ENCODE data around the gene RPS18. TPM values are rescaled to one million over a fixed set of nuclear protein-coding genes. Genes with fewer than 3 reads are reported as not detected.

RPS18 gene
- total and polyA plus RNA-seq, 9 of the 15 experiments (the other 6 are each of a cell fraction or from before 2014, with no cell fraction given): 5,023 to 17,516 (median 8,131) TPM

DNA sequence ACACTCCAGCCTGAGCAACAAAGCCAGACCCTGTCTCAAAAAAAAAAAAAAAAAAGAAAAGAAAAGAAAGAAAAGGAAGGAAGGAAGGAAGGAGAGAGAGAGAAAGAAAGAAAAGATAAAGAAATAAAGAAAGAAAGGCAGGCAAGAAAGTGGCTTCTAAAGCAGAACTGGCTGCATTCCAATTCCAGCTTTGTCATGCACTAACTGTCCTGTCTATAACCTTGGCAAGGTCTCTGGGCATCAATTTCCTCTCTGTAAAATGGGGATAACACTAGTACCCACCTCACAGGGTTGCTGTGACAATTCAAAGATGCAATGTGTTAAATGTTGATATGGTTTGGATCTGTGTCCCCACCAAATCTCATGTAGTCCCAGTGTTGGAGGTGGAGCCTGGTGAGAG lies 35.5 kb upstream of the RPS18 start:
- no peak overlapping the region for H3K4me2 ChIP-seq (ENCODE audit: insufficient read depth, low read length)
- H3K36me3 ChIP-seq (ENCODE audit: control insufficient read depth, insufficient read depth, low read length): no peaks in the 10 kb centered on the region
- H3K79me2 ChIP-seq (ENCODE audit: control insufficient read depth, insufficient read depth, low read length): no peaks in the 10 kb centered on the region
- CTCF ChIA-PET (ENCODE audit: low intra/inter-chr PET ratio): no interaction called here
- H3K4me1 ChIP-seq (replicated peaks in 1 of 2; ENCODE audit: control insufficient read depth in 2 of 2, insufficient read depth in 2 of 2, low read length in 2 of 2): no peaks in the 10 kb centered on the region
- H2AFZ ChIP-seq (ENCODE audit: low read depth, low read length): no peak overlapping the region
- no peaks in the 10 kb centered on the region for H3K9me1 ChIP-seq (ENCODE audit: control insufficient read depth, insufficient read depth, low read length)
- no peak overlapping the region for H3K4me3 ChIP-seq
- in situ Hi-C loops (cut with MboI): no loop called here
- ATAC-seq (no peak), FAIRE-seq (no peak), DNase-seq (ENCODE audit: extremely low read depth in 1 of 4, low spot score in 3 of 4) (no peak)
- no peak overlapping the region for H3K9ac ChIP-seq (ENCODE audit: insufficient read depth in 1 of 2, low read depth in 2 of 2, low read length in 2 of 2)
- intact Hi-C loops (cut with micrococcal nuclease): no loop called here
- no peak for TF ChIP-seq MEIS2 (IDR thresholded peaks at IDR 0.05; ENCODE audit: partially characterized antibody)
- TF ChIP-seq RREB1 (CRISPR knock-in tag; IDR thresholded peaks at IDR 0.05): no peak
- TF ChIP-seq NFIC (IDR thresholded peaks at IDR 0.05): peak; percentile 66
- no peak for TF ChIP-seq CEBPZ (IDR thresholded peaks at IDR 0.05; ENCODE audit: borderline replicate concordance, low read depth, low read length)
- TF ChIP-seq, protein P1, sequence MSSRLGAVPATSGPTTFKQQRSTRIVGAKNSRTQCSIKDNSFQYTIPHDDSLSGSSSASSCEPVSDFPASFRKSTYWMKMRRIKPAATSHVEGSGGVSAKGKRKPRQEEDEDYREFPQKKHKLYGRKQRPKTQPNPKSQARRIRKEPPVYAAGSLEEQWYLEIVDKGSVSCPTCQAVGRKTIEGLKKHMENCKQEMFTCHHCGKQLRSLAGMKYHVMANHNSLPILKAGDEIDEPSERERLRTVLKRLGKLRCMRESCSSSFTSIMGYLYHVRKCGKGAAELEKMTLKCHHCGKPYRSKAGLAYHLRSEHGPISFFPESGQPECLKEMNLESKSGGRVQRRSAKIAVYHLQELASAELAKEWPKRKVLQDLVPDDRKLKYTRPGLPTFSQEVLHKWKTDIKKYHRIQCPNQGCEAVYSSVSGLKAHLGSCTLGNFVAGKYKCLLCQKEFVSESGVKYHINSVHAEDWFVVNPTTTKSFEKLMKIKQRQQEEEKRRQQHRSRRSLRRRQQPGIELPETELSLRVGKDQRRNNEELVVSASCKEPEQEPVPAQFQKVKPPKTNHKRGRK (tag; IDR thresholded peaks at IDR 0.05): peak; percentile 43; the same call in 1 of the 2 replicates
- peaks cover 58 to 75% of the 10 kb centered on the region in 2 experiments for H3K27me3 ChIP-seq (ENCODE audit: control insufficient read depth in 2 of 2, insufficient read depth in 2 of 2, low read length in 2 of 2)
- no peak overlapping the region for H3K27ac ChIP-seq (ENCODE audit: extremely low read depth, low read depth, low read length)
- no TSS peak for BruUV-seq (replicated peaks)
- POLR2A ChIA-PET: interaction anchor here (1.0 to 7.1 kb wide), 4 partner anchors 12 to 41 kb away, joined by 3 to 57 read pairs (median 4); partner anchors contain the start of genes B3GALT4 and RING1
- H3K9me3 ChIP-seq (replicated peaks; ENCODE audit: control insufficient read depth, insufficient read depth, low read depth, low read length): no peaks in the 10 kb centered on the region
- 0 out of 2 replicates have a peak, but pooled peaks cover 3% of the 10 kb centered on the region for H4K20me1 ChIP-seq (replicated peaks; ENCODE audit: control insufficient read depth, insufficient read depth, low read length)

Data from K562 (cell line).